Progenitor cell of endocrine pancreas (in vitro differentiated cells): ENCODE data around the gene RWDD1. TPM values are rescaled to one million over a fixed set of nuclear protein-coding genes. Genes with fewer than 3 reads are reported as not detected.

Experiments used
- DNase-seq: peaks from one replicate; pipeline ENCODE4 v3.0.0; 2021; ENCODE audit warnings: low spot score; ENCODE audit not compliant: unreplicated experiment
- H3K27ac Mint-ChIP-seq: 2 replicates; pipeline ENCODE4 v1.8.0; 2021; ENCODE audit warnings: mild to moderate bottlenecking, moderate library complexity, mixed read lengths
- H3K27me3 Mint-ChIP-seq: 2 replicates; pipeline ENCODE4 v1.8.0; 2021; ENCODE audit warnings: mixed read lengths
- H3K36me3 Mint-ChIP-seq: 2 replicates; pipeline ENCODE4 v1.8.0; 2022; ENCODE audit warnings: mixed read lengths; ENCODE audit not compliant: insufficient read depth
- H3K4me1 Mint-ChIP-seq: 2 replicates; pipeline ENCODE4 v1.8.0; 2021; ENCODE audit warnings: low read depth, mixed read lengths
- H3K4me3 Mint-ChIP-seq: 2 replicates; pipeline ENCODE4 v1.8.0; 2021; ENCODE audit warnings: low read depth, mild to moderate bottlenecking, moderate library complexity, mixed read lengths
- H3K9me3 Mint-ChIP-seq: 2 replicates; pipeline ENCODE4 v1.8.0; 2021; ENCODE audit warnings: low read depth, mixed read lengths
- CTCF ChIP-seq: fragments of 200-600 bp; sonication (generic); IDR thresholded peaks from one replicate; pipeline ENCODE4 v1.5.0; 2021; ENCODE audit warnings: antibody characterized with exemption, mild to moderate bottlenecking; ENCODE audit not compliant: unreplicated experiment
- total RNA-seq: library from RNA; stranded (reverse); gene quantifications from 2 replicates; pipeline ENCODE4 v1.2.1, GENCODE V29; 2021

RWDD1 gene
- total RNA-seq, 1 donor from 2014 or later, result 36.2 TPM

GRCh38 chr6:116629563-116629981 is 58.3 kb downstream of the RWDD1 start:
- DNase-seq, result no peak
- peaks cover 14% of the 10 kb centered on the region for H3K36me3 Mint-ChIP-seq
- TF ChIP-seq CTCF, result no peak
- H3K4me1 Mint-ChIP-seq, result peaks cover 30% of the 10 kb centered on the region
- H3K27me3 Mint-ChIP-seq, result no peaks in the 10 kb centered on the region
- H3K4me3 Mint-ChIP-seq, result no peak overlapping the region
- H3K9me3 Mint-ChIP-seq, result no peaks in the 10 kb centered on the region
- no peak overlapping the region for H3K27ac Mint-ChIP-seq

GRCh38 chr6:116631379-116631990 is 60.2 kb downstream of the RWDD1 start:
- no peak for TF ChIP-seq CTCF
- no peaks in the 10 kb centered on the region for H3K27me3 Mint-ChIP-seq
- H3K36me3 Mint-ChIP-seq, result peaks cover 13% of the 10 kb centered on the region
- H3K4me1 Mint-ChIP-seq, result peaks cover 30% of the 10 kb centered on the region
- H3K4me3 Mint-ChIP-seq, result no peak overlapping the region
- no peaks in the 10 kb centered on the region for H3K9me3 Mint-ChIP-seq
- peak overlapping the region; percentile 94 for H3K27ac Mint-ChIP-seq
- DNase-seq, result no peak

- no peak for DNase-seq
- Mint-ChIP-seq H3K4me3 (no peak overlapping the region), H3K36me3 (peaks cover 11% of the 10 kb centered on the region), H3K27ac (peak overlapping the region; percentile 65), H3K27me3 (no peaks in the 10 kb centered on the region), H3K9me3 (no peaks in the 10 kb centered on the region), H3K4me1 (peaks cover 30% of the 10 kb centered on the region)
- peak; percentile 54 for TF ChIP-seq CTCF
These were observed 62.4 kb downstream of the RWDD1 start for GRCh38 chr6:116633685-116634084.

Other genes starting within 250 kb of the RWDD1 start
- 20.4 and 21.4 TPM in 2 replicates for gene DSE, start 200.6 kb upstream of the RWDD1 start, total RNA-seq
- gene CALHM6, start 110.1 kb upstream of the RWDD1 start, total RNA-seq, result 0.75 and 1.2 TPM in 2 replicates
- gene CALHM5, start 59.9 kb upstream of the RWDD1 start, total RNA-seq, result 0.05 and 0.09 TPM in 2 replicates
- gene TRAPPC3L, start 25.8 kb upstream of the RWDD1 start, total RNA-seq, result not detected in 2 replicates
- not detected in 2 replicates for gene CALHM4, start 17.8 kb upstream of the RWDD1 start, total RNA-seq
- 5.4 and 6.3 TPM in 2 replicates for gene RSPH4A, start 45.0 kb downstream of the RWDD1 start, total RNA-seq
- 16.8 and 18.0 TPM in 2 replicates for gene ZUP1, start 97.3 kb downstream of the RWDD1 start, total RNA-seq
- 21.1 and 24.5 TPM in 2 replicates for gene KPNA5, start 109.7 kb downstream of the RWDD1 start, total RNA-seq
- 1.5 and 2.5 TPM in 2 replicates for gene FAM162B, start 194.2 kb downstream of the RWDD1 start, total RNA-seq